ENCODE data around the gene CRACDL.
A peak's percentile ranks its signal among the peaks of the same experiment; 100 is the strongest.
"Not testable (repeated sequence)": the region's sequence is repeated elsewhere in the genome, so short reads cannot be mapped to it uniquely, and the experiment has no call there.

CRACDL gene

GRCh38 chr2:98884658-98885057 is 51.4 kb downstream of the CRACDL start:
- no peak for DNase-seq (ENCODE audit: low read depth)

DNA sequence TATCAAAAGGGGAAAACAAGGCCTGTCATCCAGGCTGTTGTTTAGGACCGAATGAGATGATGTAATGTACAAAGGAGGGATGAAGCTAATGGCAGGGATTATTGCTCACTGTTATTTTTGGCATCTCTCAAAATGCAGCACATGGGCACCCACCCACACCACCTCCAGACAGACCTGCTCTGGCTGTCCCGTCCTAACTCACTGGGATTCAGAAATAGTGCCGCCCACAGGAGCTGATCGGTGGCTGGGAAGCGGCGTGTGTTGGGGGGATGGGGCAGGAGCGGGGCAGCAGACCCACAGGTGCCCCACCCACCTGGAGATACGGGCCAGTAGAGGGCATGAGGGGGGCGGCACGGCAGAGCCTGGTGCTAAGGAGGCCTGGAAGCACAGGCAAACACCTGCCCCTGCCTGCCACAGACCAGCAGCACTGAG is 52.2 kb downstream of the CRACDL start:
- DNase-seq (ENCODE audit: low read depth), result no peak

DNA sequence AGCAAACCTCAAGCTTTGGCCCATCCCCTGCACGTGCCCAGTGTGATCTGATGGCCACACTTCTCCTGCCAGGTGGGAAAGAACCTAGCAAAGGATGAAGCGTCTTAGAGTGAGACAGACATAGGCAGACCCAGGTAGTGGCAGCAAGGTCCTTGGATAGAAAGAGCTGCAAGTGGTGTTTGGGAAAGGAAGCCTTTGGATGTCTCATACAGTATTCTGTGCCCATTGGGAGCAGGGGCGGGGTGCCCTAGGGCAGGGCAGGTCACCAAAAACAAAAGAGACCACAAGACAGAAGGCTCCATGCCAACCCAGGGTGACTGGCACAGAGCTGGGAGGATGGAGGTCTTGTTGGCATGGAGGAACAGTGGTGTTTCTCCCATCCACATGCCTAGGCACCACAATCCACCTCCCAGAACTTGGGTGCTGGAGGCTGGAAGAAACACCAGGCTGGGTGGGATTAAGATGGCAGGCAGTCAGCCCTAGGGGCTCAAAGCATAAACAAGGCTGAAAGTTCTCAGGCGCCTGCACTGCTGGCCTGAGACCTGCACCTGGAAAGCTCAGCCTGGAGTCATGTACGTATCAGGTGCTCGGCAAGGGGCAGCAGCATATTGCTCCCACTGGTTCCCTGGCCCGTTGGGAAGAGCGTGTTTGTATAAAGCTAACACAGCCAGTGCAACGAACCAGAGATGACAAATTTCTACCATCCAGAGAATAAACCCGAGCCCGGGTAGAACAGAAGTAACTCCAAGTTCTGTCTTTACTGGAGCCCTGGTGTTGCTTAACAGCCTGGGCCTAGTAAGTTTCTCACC is 52.9 kb downstream of the CRACDL start:
- no peak for DNase-seq (ENCODE audit: low read depth)

- no peak for DNase-seq (ENCODE audit: low read depth)
Observed at GRCh38 chr2:98882368-98882767, 53.7 kb downstream of the CRACDL start.

- DNase-seq (ENCODE audit: low read depth), result no peak
Observed at GRCh38 chr2:98881153-98881650, 54.8 kb downstream of the CRACDL start.

- DNase-seq (ENCODE audit: low read depth), result no peak
Observed at GRCh38 chr2:98880266-98881152, 55.5 kb downstream of the CRACDL start.

GRCh38 chr2:98877658-98878057 is 58.4 kb downstream of the CRACDL start:
- DNase-seq (ENCODE audit: low read depth), result not testable (repeated sequence)

- DNase-seq (ENCODE audit: low read depth), result no peak
Observed at GRCh38 chr2:98876741-98877140, 59.3 kb downstream of the CRACDL start.

DNA sequence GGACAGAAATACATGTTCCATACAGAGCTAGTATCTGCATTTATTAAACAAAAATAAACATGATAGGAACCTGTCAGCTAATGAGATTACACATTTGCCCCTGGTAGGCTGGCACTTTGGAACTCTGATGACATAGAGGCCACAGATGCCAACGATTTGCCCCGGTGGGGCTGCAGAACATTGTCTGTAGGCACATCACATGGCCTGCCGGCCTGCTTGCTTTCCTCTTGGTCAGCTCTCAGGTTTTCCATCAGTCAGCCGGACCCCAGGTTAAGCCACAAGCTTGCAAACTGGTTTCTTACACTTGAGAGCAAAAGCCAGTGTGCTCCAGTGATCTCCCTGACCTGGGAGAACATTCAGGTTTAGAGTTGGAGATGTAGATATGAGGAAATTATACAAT is 60.3 kb downstream of the CRACDL start:
- DNase-seq (ENCODE audit: low read depth), result no peak

GRCh38 chr2:98875081-98875728 is 60.8 kb downstream of the CRACDL start:
- DNase-seq (ENCODE audit: low read depth), result no peak

DNA sequence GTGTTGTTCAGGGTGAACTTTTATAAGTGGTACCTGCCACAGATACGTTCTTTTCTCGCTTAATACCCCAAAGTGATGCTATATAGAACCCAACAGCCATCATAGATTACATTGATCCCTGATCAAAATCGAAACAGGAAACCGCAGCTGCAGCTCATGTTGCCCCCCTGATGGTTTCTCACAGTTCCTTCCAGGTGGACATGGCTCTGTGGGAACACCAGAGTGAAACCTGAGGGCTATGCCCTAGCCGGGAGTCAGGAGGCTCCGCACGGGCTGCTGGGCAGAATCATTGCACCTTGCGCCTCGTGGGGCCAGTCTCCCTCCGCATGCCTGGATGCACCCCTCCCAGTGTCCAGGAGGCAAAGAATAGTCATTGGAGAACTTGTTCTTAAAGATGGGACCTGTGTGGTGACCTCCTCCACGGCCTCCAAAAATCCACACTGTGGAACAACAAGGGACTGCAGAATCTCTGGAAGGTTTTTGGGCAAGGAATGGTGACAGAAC is 61.8 kb downstream of the CRACDL start:
- DNase-seq (ENCODE audit: low read depth), result no peak

GRCh38 chr2:98872526-98872925 is 63.5 kb downstream of the CRACDL start:
- no peak for DNase-seq (ENCODE audit: low read depth)

GRCh38 chr2:98871506-98871905 is 64.5 kb downstream of the CRACDL start:
- no peak for DNase-seq (ENCODE audit: low read depth)

- no peak for DNase-seq (ENCODE audit: low read depth)
Observed at GRCh38 chr2:98870516-98871158, 65.4 kb downstream of the CRACDL start.

DNA sequence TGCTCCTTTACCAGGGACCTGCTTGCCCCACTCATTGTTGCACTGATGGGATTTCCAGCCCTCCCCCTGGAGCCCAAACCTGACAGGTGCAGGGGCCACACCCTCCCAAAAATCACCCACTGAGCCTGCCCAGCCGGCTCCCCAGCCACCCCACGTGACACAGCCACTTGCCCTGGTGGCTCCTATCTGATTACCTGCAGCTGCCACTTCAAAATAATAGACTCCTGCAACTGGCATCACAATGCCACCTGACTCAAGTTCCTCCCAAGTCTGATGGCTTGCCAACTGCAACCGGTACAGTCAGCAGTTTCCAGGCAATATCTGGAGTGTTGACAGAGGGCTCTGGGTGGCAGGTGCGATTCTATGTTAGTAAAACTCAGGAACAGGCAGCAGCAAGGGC is 66.2 kb downstream of the CRACDL start:
- DNase-seq (ENCODE audit: low read depth), result no peak

DNA sequence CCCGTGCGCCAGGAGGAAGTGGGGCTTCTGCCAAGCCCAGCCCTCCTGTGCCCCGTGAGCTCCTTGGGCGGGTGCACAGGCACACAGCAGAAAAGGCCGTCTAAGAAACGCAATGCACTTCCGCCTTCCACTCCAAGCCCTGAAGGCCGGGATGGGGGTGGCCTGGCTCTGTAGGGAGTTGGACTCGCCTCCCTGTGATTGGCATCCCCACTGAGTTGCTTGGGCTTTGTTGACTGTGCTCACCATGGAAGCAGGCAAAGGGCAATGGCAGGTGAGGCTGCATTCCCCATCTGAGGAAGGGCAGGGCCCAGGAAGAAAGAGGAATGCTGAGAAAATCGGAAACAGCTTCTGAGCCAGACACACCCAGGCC is 66.8 kb downstream of the CRACDL start:
- no peak for DNase-seq (ENCODE audit: low read depth)

- no peak for DNase-seq (ENCODE audit: low read depth)
Observed at GRCh38 chr2:98868548-98869271, 67.3 kb downstream of the CRACDL start.

DNA sequence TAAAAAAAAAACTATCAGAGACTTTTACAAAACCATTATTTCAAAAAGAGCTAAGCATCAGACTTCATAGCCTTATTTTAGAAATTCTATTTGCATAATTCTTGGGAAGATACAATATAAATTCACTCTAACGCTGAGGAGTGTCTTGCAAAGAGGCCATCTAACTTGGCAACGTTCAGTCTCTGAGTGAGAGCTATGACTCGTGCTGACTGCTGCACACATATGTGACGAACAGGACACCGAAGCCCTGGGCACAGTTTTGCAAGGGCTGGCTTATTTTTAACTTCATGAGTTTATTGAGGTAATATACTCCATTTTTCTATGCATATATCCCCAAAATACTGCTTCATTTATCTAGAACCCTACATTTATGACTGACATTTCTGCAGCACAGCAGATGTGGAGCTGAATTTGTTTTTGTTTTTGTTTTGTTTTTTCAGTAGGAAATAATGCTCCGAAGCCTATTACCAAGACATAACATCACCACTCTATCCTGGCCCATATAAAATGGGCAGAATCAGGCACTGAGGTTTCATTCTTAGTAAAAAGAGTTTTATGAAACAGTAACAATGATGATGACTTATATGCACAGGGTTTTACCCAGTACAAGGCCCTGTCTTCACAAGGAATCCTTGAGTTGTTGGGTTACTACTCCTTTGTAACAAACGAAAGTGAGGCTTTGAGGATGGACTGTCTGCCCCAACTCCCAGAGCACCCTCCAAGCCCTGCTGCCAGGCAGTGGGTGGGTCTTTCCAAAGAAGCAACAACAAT is 68.3 kb downstream of the CRACDL start:
- peak; percentile 45 for DNase-seq (ENCODE audit: low read depth)

DNA sequence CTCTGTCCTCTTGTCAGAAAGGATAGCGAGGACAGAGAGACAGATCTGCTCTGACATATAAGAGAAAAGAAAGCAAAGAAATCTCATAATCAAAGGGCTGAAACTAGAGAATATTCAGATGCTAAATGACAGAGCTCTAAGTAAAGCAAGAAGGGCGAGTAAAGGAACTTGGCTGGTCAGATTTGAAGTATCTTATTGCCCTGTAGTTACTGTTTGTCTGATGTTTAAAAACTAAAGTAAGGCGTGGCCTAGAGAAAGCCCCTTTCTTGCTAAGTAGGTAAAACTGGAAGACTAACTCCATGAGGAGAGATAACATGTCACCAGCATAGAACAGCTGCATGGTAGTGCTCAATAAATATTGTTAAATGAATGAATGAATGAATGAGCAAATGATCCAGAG is 70.0 kb downstream of the CRACDL start:
- no peak for DNase-seq (ENCODE audit: low read depth)

GRCh38 chr2:98861601-98862000 is 74.4 kb downstream of the CRACDL start:
- no peak for DNase-seq (ENCODE audit: low read depth)

Measured in ELR (cell line).